Fibroblast of pulmonary artery (primary cell): ENCODE results near the gene FAM241A.
"Not testable (repeated sequence)": the region's sequence is repeated elsewhere in the genome, so short reads cannot be mapped to it uniquely, and the experiment has no call there.

Experiments used
- DNase-seq: peaks from one replicate; pipeline ENCODE4 v3.0.0-alpha.2; 2010; ENCODE audit warnings: low read depth
- H3K4me3 ChIP-seq: replicated peaks from 2 replicates; pipeline ENCODE4 v1.5.1; 2011; ENCODE audit warnings: low read depth, mild to moderate bottlenecking, control low read depth, low read length, moderate library complexity
- CTCF ChIP-seq: IDR thresholded peaks from 2 replicates; pipeline ENCODE4 v1.5.1; 2011; ENCODE audit warnings: mild to moderate bottlenecking, control low read depth, low read length, inconsistent platforms; ENCODE audit errors: missing control alignments

The FAM241A gene

GRCh38 chr4:112110059-112110425 lies 35.2 kb upstream of the FAM241A start:
- TF ChIP-seq CTCF = no peak
- H3K4me3 ChIP-seq = peak overlapping the region; percentile 30
- DNase-seq = no peak

GRCh38 chr4:112111306-112111705 lies 33.9 kb upstream of the FAM241A start:
- H3K4me3 ChIP-seq = no peak overlapping the region
- DNase-seq = no peak
- no peak for TF ChIP-seq CTCF

GRCh38 chr4:112112095-112112494 lies 33.2 kb upstream of the FAM241A start:
- DNase-seq, H3K4me3 ChIP-seq: not testable (repeated sequence)

GRCh38 chr4:112112590-112113170 lies 32.6 kb upstream of the FAM241A start:
- no peak for DNase-seq
- TF ChIP-seq CTCF = no peak
- no peak overlapping the region for H3K4me3 ChIP-seq

GRCh38 chr4:112113864-112114263 lies 31.4 kb upstream of the FAM241A start:
- no peak for DNase-seq
- H3K4me3 ChIP-seq = no peak overlapping the region
- no peak for TF ChIP-seq CTCF

GRCh38 chr4:112114452-112114851 lies 30.8 kb upstream of the FAM241A start:
- TF ChIP-seq CTCF = no peak
- H3K4me3 ChIP-seq = no peak overlapping the region
- DNase-seq = no peak

- H3K4me3 ChIP-seq = no peak overlapping the region
- DNase-seq = no peak
- TF ChIP-seq CTCF = no peak
These were observed 26.4 kb upstream of the FAM241A start for GRCh38 chr4:112118742-112119352.
